Neutrophil (primary cell): ENCODE measurements around the gene LRRC4C.

Experiments used
- H3K27ac ChIP-seq: fragments of 200-600 bp; sonication (generic); 2 replicates; pipeline ENCODE4 v1.5.1; 2016; ENCODE audit warnings: mild to moderate bottlenecking, moderate library complexity
- H3K27me3 ChIP-seq: fragments of 200-600 bp; sonication (generic); 2 replicates; pipeline ENCODE4 v1.6.0; 2016; ENCODE audit warnings: mild to moderate bottlenecking
- H3K36me3 ChIP-seq: fragments of 200-600 bp; sonication (generic); 2 replicates; pipeline ENCODE4 v1.5.1; 2017
- H3K4me1 ChIP-seq, 2 experiments: fragments of 200-600 bp in 1 of 2; sonication (generic) in 1 of 2; 1 replicate in 1 of 2; 2 replicates in 1 of 2; pipeline versions ENCODE4 v1.5.1 to v1.6.1; 2013 to 2016; ENCODE audit warnings: low read depth in 1 of 2, low read length in 1 of 2, mild to moderate bottlenecking in 1 of 2, moderate library complexity in 1 of 2; ENCODE audit not compliant: control insufficient read depth in 1 of 2, insufficient read depth in 1 of 2
- H3K4me3 ChIP-seq, 2 experiments: fragments of 200-600 bp in 1 of 2; sonication (generic) in 1 of 2; 1 replicate in 1 of 2; 2 replicates in 1 of 2; pipeline ENCODE4 v1.5.1; 2013 to 2016; ENCODE audit warnings: low read depth in 1 of 2, low read length in 1 of 2, mild to moderate bottlenecking in 1 of 2, moderate library complexity in 1 of 2
- H3K9me3 ChIP-seq: fragments of 200-600 bp; sonication (generic); 2 replicates; pipeline ENCODE4 v1.5.1; 2016
- CTCF ChIP-seq: fragments of 200-600 bp; sonication (generic); IDR thresholded peaks from 2 replicates; pipeline ENCODE4 v1.5.1; 2016; ENCODE audit warnings: antibody characterized with exemption

Gene LRRC4C

GRCh38 chr11:40186437-40187263, 1272.8 kb downstream of the LRRC4C start:
- no peak overlapping the region for H3K4me3 ChIP-seq

GRCh38 chr11:40185793-40186192, 1273.7 kb downstream of the LRRC4C start:
- Histone ChIP-seq H3K27ac (no peak overlapping the region), H3K4me1 (no peaks in the 10 kb centered on the region)

More at GRCh38 chr11:40186437-40187263, 1272.8 kb downstream of the LRRC4C start:
- H3K4me1 ChIP-seq, result no peaks in the 10 kb centered on the region
- TF ChIP-seq CTCF, result no peak
- H3K9me3 ChIP-seq, result no peaks in the 10 kb centered on the region
- H3K36me3 ChIP-seq, result no peaks in the 10 kb centered on the region
- H3K27ac ChIP-seq, result no peak overlapping the region
- no peaks in the 10 kb centered on the region for H3K27me3 ChIP-seq

GRCh38 chr11:40183073-40184064, 1276.1 kb downstream of the LRRC4C start:
- Histone ChIP-seq H3K4me1 (no peaks in the 10 kb centered on the region), H3K27me3 (no peaks in the 10 kb centered on the region), H3K4me3 (no peak overlapping the region), H3K36me3 (no peaks in the 10 kb centered on the region), H3K9me3 (no peaks in the 10 kb centered on the region), H3K27ac (no peak overlapping the region)
- TF ChIP-seq CTCF, result no peak

More at GRCh38 chr11:40185793-40186192, 1273.7 kb downstream of the LRRC4C start:
- no peak for TF ChIP-seq CTCF
- no peaks in the 10 kb centered on the region for H3K9me3 ChIP-seq
- no peaks in the 10 kb centered on the region for H3K36me3 ChIP-seq
- H3K27me3 ChIP-seq, result no peaks in the 10 kb centered on the region
- no peak overlapping the region for H3K4me3 ChIP-seq

- Histone ChIP-seq H3K27ac (no peak overlapping the region), H3K4me3 (no peak overlapping the region), H3K4me1 (no peaks in the 10 kb centered on the region), H3K27me3 (no peaks in the 10 kb centered on the region), H3K36me3 (no peaks in the 10 kb centered on the region), H3K9me3 (no peaks in the 10 kb centered on the region)
- no peak for TF ChIP-seq CTCF
Measured at GRCh38 chr11:40179541-40179940, 1279.9 kb downstream of the LRRC4C start.

- no peak for TF ChIP-seq CTCF
- H3K4me1 ChIP-seq, result no peaks in the 10 kb centered on the region
- H3K27ac ChIP-seq, result no peak overlapping the region
- no peaks in the 10 kb centered on the region for H3K36me3 ChIP-seq
- no peaks in the 10 kb centered on the region for H3K27me3 ChIP-seq
- no peaks in the 10 kb centered on the region for H3K9me3 ChIP-seq
- no peak overlapping the region for H3K4me3 ChIP-seq
Measured at GRCh38 chr11:40178470-40178869, 1281.0 kb downstream of the LRRC4C start.
